ENCODE results near the gene CHD8. TPM values are rescaled to one million over a fixed set of nuclear protein-coding genes. Genes with fewer than 3 reads are reported as not detected.

CHD8 gene
- 55.4 and 66.3 TPM in 2 replicates for total RNA-seq

DNA sequence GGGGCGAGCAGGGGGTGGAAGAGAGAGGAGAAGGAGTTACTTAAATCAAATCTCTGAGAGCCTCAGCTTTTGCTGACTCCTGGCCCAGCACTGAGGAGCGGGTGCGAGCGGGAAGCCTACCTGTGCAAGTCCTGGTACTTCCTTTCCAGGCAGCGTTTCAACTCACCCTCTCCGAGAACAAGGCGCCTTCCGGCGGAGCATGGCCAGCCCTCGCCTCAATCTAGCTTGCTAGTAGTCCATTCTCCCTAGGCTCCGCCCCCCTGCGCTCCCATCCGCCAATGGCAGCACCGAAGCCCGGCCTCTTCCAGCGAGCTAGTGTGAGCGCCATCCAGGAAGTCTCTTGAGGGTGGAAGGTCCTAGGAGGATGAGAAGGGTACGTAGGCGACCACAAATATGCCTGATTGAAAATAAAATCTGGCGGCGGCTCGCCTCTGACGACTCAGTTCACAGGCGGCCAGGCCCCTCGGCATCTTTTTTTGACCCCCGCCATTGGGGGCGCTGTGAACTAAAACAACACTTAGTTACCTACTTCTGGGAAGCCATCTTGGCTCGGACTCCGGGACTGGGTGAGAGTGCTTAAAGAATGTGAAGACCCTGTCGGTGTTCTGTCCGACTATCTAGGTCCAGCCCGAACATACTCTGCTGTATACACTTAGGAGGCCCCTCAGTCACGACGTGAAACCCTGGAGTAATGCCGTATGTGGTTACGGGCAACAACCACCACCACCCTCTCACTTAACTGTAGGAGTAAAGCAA lies at the start of gene CHD8:
Gene CHD8 (minus strand): TSS at position 212 of the 756 bp plus-strand sequence. CDS start 24,480 bp downstream, outside the sequence.
- H3K79me2 ChIP-seq (ENCODE audit: insufficient read depth, low read length), result peaks cover 47% of the 10 kb centered on the region
- H3K9me3 ChIP-seq (ENCODE audit: low read depth, low read length), result no peaks in the 10 kb centered on the region
- H3K4me1 ChIP-seq (ENCODE audit: insufficient read depth, low read length), result peaks cover 8% of the 10 kb centered on the region
- H4K20me1 ChIP-seq (ENCODE audit: insufficient read depth, low read length), result peaks cover 9% of the 10 kb centered on the region
- H3K4me3 ChIP-seq (ENCODE audit: insufficient read depth, low read length), result peak within 1 kb of the TSS; percentile 100
- TF ChIP-seq, protein P1, sequence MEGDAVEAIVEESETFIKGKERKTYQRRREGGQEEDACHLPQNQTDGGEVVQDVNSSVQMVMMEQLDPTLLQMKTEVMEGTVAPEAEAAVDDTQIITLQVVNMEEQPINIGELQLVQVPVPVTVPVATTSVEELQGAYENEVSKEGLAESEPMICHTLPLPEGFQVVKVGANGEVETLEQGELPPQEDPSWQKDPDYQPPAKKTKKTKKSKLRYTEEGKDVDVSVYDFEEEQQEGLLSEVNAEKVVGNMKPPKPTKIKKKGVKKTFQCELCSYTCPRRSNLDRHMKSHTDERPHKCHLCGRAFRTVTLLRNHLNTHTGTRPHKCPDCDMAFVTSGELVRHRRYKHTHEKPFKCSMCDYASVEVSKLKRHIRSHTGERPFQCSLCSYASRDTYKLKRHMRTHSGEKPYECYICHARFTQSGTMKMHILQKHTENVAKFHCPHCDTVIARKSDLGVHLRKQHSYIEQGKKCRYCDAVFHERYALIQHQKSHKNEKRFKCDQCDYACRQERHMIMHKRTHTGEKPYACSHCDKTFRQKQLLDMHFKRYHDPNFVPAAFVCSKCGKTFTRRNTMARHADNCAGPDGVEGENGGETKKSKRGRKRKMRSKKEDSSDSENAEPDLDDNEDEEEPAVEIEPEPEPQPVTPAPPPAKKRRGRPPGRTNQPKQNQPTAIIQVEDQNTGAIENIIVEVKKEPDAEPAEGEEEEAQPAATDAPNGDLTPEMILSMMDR (IDR thresholded peaks at IDR 0.05; ENCODE audit: extremely low read depth, low read depth, low read length), result peak; percentile 78
- DNase-seq (ENCODE audit: insufficient read length, low spot score, missing footprints), result peak; percentile 97
- no peaks in the 10 kb centered on the region for H3K27me3 ChIP-seq (ENCODE audit: insufficient read depth, low read length)
- H2AFZ ChIP-seq (ENCODE audit: low read length), result peak within 1 kb of the TSS; percentile 98
- peaks cover 13% of the 10 kb centered on the region for H3K36me3 ChIP-seq (ENCODE audit: insufficient read depth, low read length)
- H3K4me2 ChIP-seq (ENCODE audit: insufficient read depth, low read length), result peak within 1 kb of the TSS; percentile 99
- peak within 1 kb of the TSS; percentile 92 for H3K27ac ChIP-seq (ENCODE audit: low read depth, low read length)

DNA sequence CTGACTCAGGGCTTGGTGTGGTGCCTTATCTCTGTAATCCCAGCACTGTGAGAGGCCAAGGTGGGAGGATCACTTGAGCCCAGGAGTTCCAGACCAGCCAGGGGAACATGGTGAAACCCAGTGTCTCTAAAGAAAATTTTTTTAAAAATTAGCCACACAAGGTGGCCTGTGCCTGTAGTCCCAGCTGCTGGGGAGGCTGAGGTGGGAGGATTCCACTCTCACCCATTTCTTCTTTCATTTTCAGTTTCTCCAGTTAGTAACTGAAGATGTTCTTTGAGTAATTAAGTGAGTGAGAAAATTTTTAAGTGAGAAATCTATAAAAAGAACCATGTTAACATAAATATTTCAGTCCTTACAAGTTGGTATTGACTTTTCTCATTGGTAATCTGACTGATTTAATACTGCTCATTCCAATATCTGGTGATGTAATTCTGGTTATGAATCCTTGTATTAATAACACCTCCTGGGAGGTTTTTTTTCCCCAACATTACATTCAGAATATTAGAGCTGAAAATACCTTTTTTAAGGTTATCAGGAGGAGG lies 49.2 kb upstream of the CHD8 start:
- H3K36me3 ChIP-seq (ENCODE audit: insufficient read depth, low read length), result peaks cover 37% of the 10 kb centered on the region
- H3K4me1 ChIP-seq (ENCODE audit: insufficient read depth, low read length), result peaks cover 8% of the 10 kb centered on the region
- no peak overlapping the region for H2AFZ ChIP-seq (ENCODE audit: low read length)
- no peak overlapping the region for H3K4me2 ChIP-seq (ENCODE audit: insufficient read depth, low read length)
- DNase-seq (ENCODE audit: insufficient read length, low spot score, missing footprints), result no peak
- H3K4me3 ChIP-seq (ENCODE audit: insufficient read depth, low read length), result no peak overlapping the region
- no peak overlapping the region for H3K27ac ChIP-seq (ENCODE audit: low read depth, low read length)
- TF ChIP-seq, protein P1 (IDR thresholded peaks at IDR 0.05; ENCODE audit: extremely low read depth, low read depth, low read length), result no peak
- H3K9me3 ChIP-seq (ENCODE audit: low read depth, low read length), result no peaks in the 10 kb centered on the region
- no peaks in the 10 kb centered on the region for H4K20me1 ChIP-seq (ENCODE audit: insufficient read depth, low read length)
- H3K79me2 ChIP-seq (ENCODE audit: insufficient read depth, low read length), result peaks cover 48% of the 10 kb centered on the region
- no peaks in the 10 kb centered on the region for H3K27me3 ChIP-seq (ENCODE audit: insufficient read depth, low read length)

- Histone ChIP-seq H3K9me3 (ENCODE audit: low read depth, low read length) (no peaks in the 10 kb centered on the region), H3K79me2 (ENCODE audit: insufficient read depth, low read length) (peaks cover 32% of the 10 kb centered on the region), H3K4me3 (ENCODE audit: insufficient read depth, low read length) (no peak overlapping the region), H3K27me3 (ENCODE audit: insufficient read depth, low read length) (no peaks in the 10 kb centered on the region), H3K27ac (ENCODE audit: low read depth, low read length) (no peak overlapping the region), H3K4me1 (ENCODE audit: insufficient read depth, low read length) (no peaks in the 10 kb centered on the region), H2AFZ (ENCODE audit: low read length) (no peak overlapping the region), H4K20me1 (ENCODE audit: insufficient read depth, low read length) (no peaks in the 10 kb centered on the region), H3K4me2 (ENCODE audit: insufficient read depth, low read length) (no peak overlapping the region), H3K36me3 (ENCODE audit: insufficient read depth, low read length) (peaks cover 50% of the 10 kb centered on the region)
- no peak for DNase-seq (ENCODE audit: insufficient read length, low spot score, missing footprints)
- TF ChIP-seq, protein P1 (IDR thresholded peaks at IDR 0.05; ENCODE audit: extremely low read depth, low read depth, low read length), result no peak
These were observed 47.5 kb upstream of the CHD8 start for GRCh38 chr14:21503376-21503775.

GRCh38 chr14:21501568-21501967 lies 45.6 kb upstream of the CHD8 start:
- no peak overlapping the region for H3K4me3 ChIP-seq (ENCODE audit: insufficient read depth, low read length)
- H3K27ac ChIP-seq (ENCODE audit: low read depth, low read length), result no peak overlapping the region
- no peak overlapping the region for H2AFZ ChIP-seq (ENCODE audit: low read length)
- no peaks in the 10 kb centered on the region for H4K20me1 ChIP-seq (ENCODE audit: insufficient read depth, low read length)
- peaks cover 67% of the 10 kb centered on the region for H3K36me3 ChIP-seq (ENCODE audit: insufficient read depth, low read length)
- H3K27me3 ChIP-seq (ENCODE audit: insufficient read depth, low read length), result no peaks in the 10 kb centered on the region
- TF ChIP-seq, protein P1 (IDR thresholded peaks at IDR 0.05; ENCODE audit: extremely low read depth, low read depth, low read length), result no peak
- H3K79me2 ChIP-seq (ENCODE audit: insufficient read depth, low read length), result peaks cover 16% of the 10 kb centered on the region
- no peaks in the 10 kb centered on the region for H3K4me1 ChIP-seq (ENCODE audit: insufficient read depth, low read length)
- no peak overlapping the region for H3K4me2 ChIP-seq (ENCODE audit: insufficient read depth, low read length)
- no peak for DNase-seq (ENCODE audit: insufficient read length, low spot score, missing footprints)
- H3K9me3 ChIP-seq (ENCODE audit: low read depth, low read length), result no peaks in the 10 kb centered on the region

All from osteoblast (primary cell).